ENCODE results near the gene SMAP1. TPM values are rescaled to one million over a fixed set of nuclear protein-coding genes. Genes with fewer than 3 reads are reported as not detected.

The SMAP1 gene
- total RNA-seq, 1 experiment from 2014 or later: 36.1 TPM

- H3K4me1 ChIP-seq: no peaks in the 10 kb centered on the region
- no peak overlapping the region for H3K4me3 ChIP-seq (ENCODE audit: low read depth, low read length)
- Mint-ChIP-seq H3K9me3 (ENCODE audit: unreplicated experiment) (no peaks in the 10 kb centered on the region), H3K4me1 (ENCODE audit: low read depth, unreplicated experiment) (no peaks in the 10 kb centered on the region), H3K27me3 (ENCODE audit: insufficient read depth, unreplicated experiment) (no peaks in the 10 kb centered on the region), H3K36me3 (ENCODE audit: insufficient read depth, unreplicated experiment) (no peaks in the 10 kb centered on the region), H3K4me3 (ENCODE audit: unreplicated experiment) (no peak overlapping the region), H3K27ac (ENCODE audit: unreplicated experiment) (no peak overlapping the region)
- no peaks in the 10 kb centered on the region for H3K27me3 ChIP-seq (replicated peaks; ENCODE audit: control insufficient read depth, insufficient read depth, low read length)
- H3K36me3 ChIP-seq (ENCODE audit: control insufficient read depth, insufficient read depth, low read length): no peaks in the 10 kb centered on the region
- no peak for TF ChIP-seq CTCF (IDR thresholded peaks at IDR 0.05; ENCODE audit: insufficient read depth in 1 of 2, low read depth in 1 of 2, low read length in 1 of 2, severe bottlenecking in 1 of 2, unreplicated experiment in 1 of 2)
- BruUV-seq (replicated peaks): no TSS peak
- ChIA-PET CTCF (no interaction called here), POLR2A (no interaction called here)
- no peak for DNase-seq
- no peaks in the 10 kb centered on the region for H3K9me3 ChIP-seq
- intact Hi-C loops (cut with micrococcal nuclease; ENCODE audit: unreplicated experiment): no loop called here
Measured at GRCh38 chr6:70651326-70651905, 16.3 kb upstream of the SMAP1 start.

GRCh38 chr6:70652216-70652615, 15.5 kb upstream of the SMAP1 start:
- ChIA-PET CTCF (no interaction called here), POLR2A (no interaction called here)
- Mint-ChIP-seq H3K27ac (ENCODE audit: unreplicated experiment) (no peak overlapping the region), H3K4me1 (ENCODE audit: low read depth, unreplicated experiment) (no peaks in the 10 kb centered on the region), H3K27me3 (ENCODE audit: insufficient read depth, unreplicated experiment) (no peaks in the 10 kb centered on the region), H3K9me3 (ENCODE audit: unreplicated experiment) (no peaks in the 10 kb centered on the region), H3K36me3 (ENCODE audit: insufficient read depth, unreplicated experiment) (no peaks in the 10 kb centered on the region), H3K4me3 (ENCODE audit: unreplicated experiment) (no peak overlapping the region)
- Histone ChIP-seq H3K4me3 (ENCODE audit: low read depth, low read length) (no peak overlapping the region), H3K36me3 (ENCODE audit: control insufficient read depth, insufficient read depth, low read length) (no peaks in the 10 kb centered on the region), H3K9me3 (no peaks in the 10 kb centered on the region), H3K27me3 (replicated peaks; ENCODE audit: control insufficient read depth, insufficient read depth, low read length) (no peaks in the 10 kb centered on the region), H3K4me1 (no peaks in the 10 kb centered on the region)
- no TSS peak for BruUV-seq (replicated peaks)
- intact Hi-C loops (cut with micrococcal nuclease; ENCODE audit: unreplicated experiment): no loop called here
- DNase-seq: no peak
- no peak for TF ChIP-seq CTCF (IDR thresholded peaks at IDR 0.05; ENCODE audit: insufficient read depth in 1 of 2, low read depth in 1 of 2, low read length in 1 of 2, severe bottlenecking in 1 of 2, unreplicated experiment in 1 of 2)

GRCh38 chr6:70657706-70658105, 10.0 kb upstream of the SMAP1 start:
- CTCF ChIA-PET: no interaction called here
- intact Hi-C loops (cut with micrococcal nuclease; ENCODE audit: unreplicated experiment): no loop called here

More at GRCh38 chr6:70657706-70658105, 10.0 kb upstream of the SMAP1 start:
- Histone ChIP-seq H3K27me3 (replicated peaks; ENCODE audit: control insufficient read depth, insufficient read depth, low read length) (no peaks in the 10 kb centered on the region), H3K4me1 (no peaks in the 10 kb centered on the region), H3K4me3 (ENCODE audit: low read depth, low read length) (no peak overlapping the region), H3K36me3 (ENCODE audit: control insufficient read depth, insufficient read depth, low read length) (no peaks in the 10 kb centered on the region), H3K9me3 (no peaks in the 10 kb centered on the region)
- no TSS peak for BruUV-seq (replicated peaks)
- Mint-ChIP-seq H3K9me3 (ENCODE audit: unreplicated experiment) (no peaks in the 10 kb centered on the region), H3K27ac (ENCODE audit: unreplicated experiment) (no peak overlapping the region), H3K27me3 (ENCODE audit: insufficient read depth, unreplicated experiment) (no peaks in the 10 kb centered on the region), H3K36me3 (ENCODE audit: insufficient read depth, unreplicated experiment) (no peaks in the 10 kb centered on the region), H3K4me3 (ENCODE audit: unreplicated experiment) (no peak overlapping the region), H3K4me1 (ENCODE audit: low read depth, unreplicated experiment) (no peaks in the 10 kb centered on the region)
- TF ChIP-seq CTCF (IDR thresholded peaks at IDR 0.05; ENCODE audit: insufficient read depth in 1 of 2, low read depth in 1 of 2, low read length in 1 of 2, severe bottlenecking in 1 of 2, unreplicated experiment in 1 of 2): no peak
- POLR2A ChIA-PET: no interaction called here
- DNase-seq: no peak

Data from Caco-2 (cell line).